Upper lobe of left lung (tissue), 6 donors: ENCODE measurements around the gene CABP1. TPM values are rescaled to one million over a fixed set of nuclear protein-coding genes. Genes with fewer than 3 reads are reported as not detected.

Experiments
- ATAC-seq, 2 donors: fragments of 200-7000 bp; cut with Tn5 transposase; one replicate each; pipeline ENCODE4 v1.9.1; 2022; ENCODE audit warnings: mild to moderate bottlenecking in 2 of 2, moderate library complexity in 2 of 2; ENCODE audit not compliant: low FRiP score in 2 of 2
- DNase-seq, 2 donors: peaks; one replicate each; pipeline ENCODE4 v3.0.0-alpha.2; 2019 to 2020
- H3K27ac ChIP-seq, 4 donors: fragments of 200-600 bp; sonication (generic); one replicate each; pipeline ENCODE4 v1.5.1; 2016 to 2019
- H3K27me3 ChIP-seq, 4 donors: fragments of 200-600 bp; sonication (generic); one replicate each; pipeline ENCODE4 v1.5.1; 2017 to 2019
- H3K36me3 ChIP-seq, 4 donors: fragments of 200-600 bp; sonication (generic); one replicate each; pipeline ENCODE4 v1.5.1; 2016 to 2019
- H3K4me1 ChIP-seq, 4 donors: fragments of 200-600 bp; sonication (generic); one replicate each; pipeline ENCODE4 v1.5.1; 2018 to 2019
- H3K4me3 ChIP-seq, 4 donors: fragments of 200-600 bp; sonication (generic); one replicate each; pipeline ENCODE4 v1.5.1; 2017 to 2019; ENCODE audit warnings: mild to moderate bottlenecking in 2 of 4, moderate library complexity in 1 of 4
- H3K9me3 ChIP-seq, 4 donors: fragments of 200-600 bp; sonication (generic); one replicate each; pipeline ENCODE4 v1.5.1; 2018 to 2019
- CTCF ChIP-seq, 6 experiments: fragments of 450-650 bp in 4 of 6; fragments of 200-600 bp in 2 of 6; sonication (generic) in 2 of 6; IDR thresholded peaks; one replicate each; pipeline ENCODE4 v1.5.1; 2016 to 2019; ENCODE audit warnings: antibody characterized with exemption in 6 of 6
- EP300 ChIP-seq, 4 donors: sonication (generic); formaldehyde crosslinking; IDR thresholded peaks; one replicate each; pipeline ENCODE4 v1.5.1; 2017; ENCODE audit warnings: antibody characterized with exemption in 4 of 4, control low read depth in 2 of 4
- POLR2A ChIP-seq, 4 donors: fragments of 450-650 bp; IDR thresholded peaks; one replicate each; pipeline ENCODE4 v1.5.1; 2016 to 2017; ENCODE audit warnings: antibody characterized with exemption in 4 of 4, mild to moderate bottlenecking in 2 of 4
- POLR2AphosphoS5 ChIP-seq, 2 donors: sonication (generic); formaldehyde crosslinking; IDR thresholded peaks; one replicate each; pipeline ENCODE4 v1.5.1; 2017; ENCODE audit warnings: antibody characterized with exemption in 2 of 2
- WGBS, 2 donors: methylation state at CpG; one replicate each; pipeline ENCODE4 v1.1.5; 2017 to 2018; 5-methylcytosine and 5-hydroxymethylcytosine counted together
- total RNA-seq, 6 donors: library from RNA; depleted of rRNA in 4 of 6; stranded (reverse); fragments of >200 nt in 4 of 6; gene quantifications; one replicate each; pipeline versions ENCODE4 v1.1.0 to v1.2.1, GENCODE V29; 2016 to 2021
- donor health status: DM: no; HTN: no; CAD: no; lungs with moderate emphysema.
- donor health status: DM: no; HTN: yes; CAD: no; lungs with severe emphysema.

The CABP1 gene
- total RNA-seq, 6 donors from 2014 or later: 1.2 to 2.1 TPM; not detected in 4

DNA sequence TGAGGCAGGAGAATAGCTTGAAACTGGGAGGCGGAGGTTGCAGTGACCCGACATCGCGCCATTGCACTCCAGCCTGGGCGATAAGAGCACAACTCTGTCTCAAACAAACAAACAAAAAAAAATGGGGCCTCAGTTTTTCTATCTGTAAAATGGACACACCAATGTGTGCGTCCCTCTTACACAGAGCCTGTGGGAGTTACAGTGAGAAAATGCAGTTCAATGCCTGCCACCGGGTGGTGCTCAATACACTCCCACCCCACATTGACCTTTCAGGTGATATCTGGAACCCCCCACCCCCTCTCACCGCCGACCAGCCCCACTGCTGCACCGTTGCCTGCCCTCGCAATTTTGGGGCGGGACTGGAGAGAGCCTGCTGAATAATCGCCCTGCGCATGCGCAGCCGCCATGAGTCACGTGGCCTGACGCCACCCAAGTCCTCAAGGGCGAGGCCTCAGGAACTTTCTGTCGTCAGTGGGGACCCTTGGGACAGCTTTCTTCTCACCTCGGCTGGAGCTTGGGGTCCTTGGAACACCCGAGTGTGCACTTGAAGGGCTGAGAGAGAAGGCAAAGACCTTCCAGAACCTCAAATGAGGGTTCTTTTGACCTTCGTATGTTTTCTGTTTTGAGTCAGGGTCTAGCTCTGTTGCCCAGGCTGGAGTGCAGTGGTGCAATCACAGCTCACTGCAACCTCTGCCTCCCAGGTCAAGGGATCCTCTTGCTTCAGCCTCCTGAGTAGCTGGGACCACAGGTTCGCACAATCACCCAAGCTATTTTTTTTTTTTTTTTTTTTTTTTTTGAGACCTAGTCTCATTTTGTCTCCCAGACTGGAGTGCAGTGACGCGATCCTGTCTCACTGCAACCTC is 14.6 kb upstream of the CABP1 start:
- no peak for TF ChIP-seq POLR2A (IDR thresholded peaks at IDR 0.05)
- TF ChIP-seq CTCF (IDR thresholded peaks at IDR 0.05): peak in 1 of 6 experiments; percentile 7
- no peak overlapping the region for H3K27ac ChIP-seq
- ATAC-seq (peak in 1 of 2 donors; percentile 21), DNase-seq (peak in 1 of 2 donors; percentile 71)
- 75 to 85% methylated on average over 24 to 26 of the region's 26 CpGs for WGBS, 2 donors
- H3K36me3 ChIP-seq: no peaks in the 10 kb centered on the region
- H3K27me3 ChIP-seq: no peaks in the 10 kb centered on the region
- H3K9me3 ChIP-seq: no peaks in the 10 kb centered on the region
- H3K4me1 ChIP-seq: no peaks in the 10 kb centered on the region
- no peak overlapping the region for H3K4me3 ChIP-seq

DNA sequence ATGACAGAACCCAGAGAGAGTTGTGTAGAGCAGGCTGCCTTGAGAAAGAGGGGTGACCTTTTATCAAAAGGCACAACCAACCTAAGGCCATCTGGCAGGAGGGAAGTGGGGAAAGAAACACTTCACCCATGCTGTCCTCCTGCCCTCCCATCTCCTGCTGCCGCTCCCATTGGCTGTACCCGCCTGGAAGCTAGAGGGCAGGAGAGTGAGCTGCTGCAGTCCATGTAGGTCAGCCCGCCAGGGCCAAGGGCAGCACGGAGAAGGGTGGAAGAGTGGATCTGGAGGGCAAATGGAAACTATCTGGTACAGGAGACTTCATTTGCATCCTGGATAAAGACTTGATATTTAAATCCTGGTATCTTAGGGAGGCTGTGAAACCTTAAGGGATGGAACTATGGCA is 11.5 kb upstream of the CABP1 start:
- Histone ChIP-seq H3K4me1 (no peaks in the 10 kb centered on the region), H3K27ac (no peak overlapping the region), H3K9me3 (no peaks in the 10 kb centered on the region), H3K4me3 (no peak overlapping the region), H3K36me3 (no peaks in the 10 kb centered on the region), H3K27me3 (no peaks in the 10 kb centered on the region)
- 31 to 55% methylated on average over 4 of the region's 4 CpGs for WGBS, 2 donors
- no peak for DNase-seq
- ATAC-seq: no peak
- TF ChIP-seq POLR2AphosphoS5 (IDR thresholded peaks at IDR 0.05): no peak

- no peaks in the 10 kb centered on the region for H3K36me3 ChIP-seq
- DNase-seq (no peak), ATAC-seq (no peak)
- no peaks in the 10 kb centered on the region for H3K27me3 ChIP-seq
- H3K4me3 ChIP-seq: no peak overlapping the region
- no peak overlapping the region for H3K27ac ChIP-seq
- TF ChIP-seq POLR2A (IDR thresholded peaks at IDR 0.05): no peak
- no peak for TF ChIP-seq POLR2AphosphoS5 (IDR thresholded peaks at IDR 0.05)
- TF ChIP-seq CTCF (IDR thresholded peaks at IDR 0.05): no peak
- no peak for TF ChIP-seq EP300 (IDR thresholded peaks at IDR 0.05)
- H3K4me1 ChIP-seq: no peaks in the 10 kb centered on the region
- H3K9me3 ChIP-seq: no peaks in the 10 kb centered on the region
- 78 to 82% methylated on average over 15 of the region's 15 CpGs for WGBS, 2 donors
These were observed 10.1 kb upstream of the CABP1 start for GRCh38 chr12:120630104-120630892.

DNA sequence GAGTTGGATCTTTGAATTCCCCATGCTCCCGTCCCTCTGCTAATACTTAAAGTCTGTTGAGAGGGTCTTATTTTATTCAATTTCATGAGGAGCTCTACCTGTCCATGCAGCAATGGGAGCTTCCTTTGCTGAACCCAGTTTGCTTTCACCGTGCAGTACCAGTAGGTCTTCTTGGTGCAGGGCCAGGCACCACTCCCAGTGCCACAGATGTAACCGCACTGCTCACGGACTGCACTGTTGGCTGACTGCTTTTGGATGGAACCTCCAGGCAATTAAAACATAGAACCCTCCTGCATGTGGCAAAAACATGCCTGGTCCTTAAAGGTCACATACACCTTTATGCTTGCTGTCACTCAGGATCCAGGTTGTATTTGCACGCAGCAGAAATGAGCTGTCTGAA is 9.3 kb upstream of the CABP1 start:
- Histone ChIP-seq H3K9me3 (no peaks in the 10 kb centered on the region), H3K27me3 (no peaks in the 10 kb centered on the region), H3K27ac (no peak overlapping the region), H3K4me1 (no peaks in the 10 kb centered on the region), H3K4me3 (no peak overlapping the region), H3K36me3 (no peaks in the 10 kb centered on the region)
- 56 to 70% methylated on average over 4 to 5 of the region's 5 CpGs for WGBS, 2 donors
- ATAC-seq (no peak), DNase-seq (no peak)
- TF ChIP-seq EP300 (IDR thresholded peaks at IDR 0.05) (no peak), CTCF (IDR thresholded peaks at IDR 0.05) (no peak), POLR2A (IDR thresholded peaks at IDR 0.05) (no peak), POLR2AphosphoS5 (IDR thresholded peaks at IDR 0.05) (no peak)
